H1 (cell line): Measurements from ENCODE around the gene SUSD5. TPM values are rescaled to one million over a fixed set of nuclear protein-coding genes. Genes with fewer than 3 reads are reported as not detected.

Experiments used
- CREB1 ChIP-seq: IDR thresholded peaks from 2 replicates; pipeline ENCODE4 v1.6.1; 2012; ENCODE audit warnings: inconsistent platforms
- FOSL1 ChIP-seq: IDR thresholded peaks from 2 replicates; pipeline ENCODE4 v1.6.1; 2011; ENCODE audit warnings: mild to moderate bottlenecking, low read depth, low read length, moderate library complexity; ENCODE audit not compliant: insufficient read depth
- POLR2AphosphoS5 ChIP-seq: IDR thresholded peaks from 2 replicates; pipeline ENCODE4 v1.6.1; 2011; ENCODE audit warnings: low read depth, low read length
- polyA plus RNA-seq, 7 experiments: library from polyadenylated mRNA; depleted of rRNA in 3 of 7; stranded (reverse) in 5 of 7; unstranded in 2 of 7; fragments of >200 nt in 5 of 7; fragments of 200-250 nt in 2 of 7; gene quantifications; 1 replicate in 5 of 7; 2 replicates in 1 of 7; 4 replicates in 1 of 7; pipeline versions ENCODE4 v1.2.1 to v1.2.3, GENCODE V29; 2011 to 2013; ENCODE audit warnings: missing spikeins in 2 of 7, mixed read lengths in 2 of 7
- total RNA-seq: library from RNA; stranded (reverse); fragmentation: NEBNext Ultra II Directional; extraction: Animal tissue kit (Norgen Biotek cat#: 25700); gene quantifications from 2 replicates; pipeline ENCODE4 v1.2.1, GENCODE V29; 2021
- TF ChIP-seq, protein P1 (sequence below): fragments of 300-600 bp; sonication (generic); IDR thresholded peaks from 2 replicates; pipeline ENCODE4 v1.7.1; 2012; ENCODE audit warnings: low read length, moderate library complexity, mild to moderate bottlenecking, inconsistent platforms; ENCODE audit not compliant: insufficient replicate concordance
- TF ChIP-seq, protein P2 (sequence below): IDR thresholded peaks from 2 replicates; pipeline ENCODE4 v1.6.1; 2011; ENCODE audit warnings: low read depth, mild to moderate bottlenecking, low read length; ENCODE audit not compliant: insufficient read depth

The SUSD5 gene
- total and polyA plus RNA-seq, 2 of the 8 experiments (the other 6 are each of a cell fraction or from before 2014, with no cell fraction given) = 0.92 to 3.3 TPM

- TF ChIP-seq, protein P1, sequence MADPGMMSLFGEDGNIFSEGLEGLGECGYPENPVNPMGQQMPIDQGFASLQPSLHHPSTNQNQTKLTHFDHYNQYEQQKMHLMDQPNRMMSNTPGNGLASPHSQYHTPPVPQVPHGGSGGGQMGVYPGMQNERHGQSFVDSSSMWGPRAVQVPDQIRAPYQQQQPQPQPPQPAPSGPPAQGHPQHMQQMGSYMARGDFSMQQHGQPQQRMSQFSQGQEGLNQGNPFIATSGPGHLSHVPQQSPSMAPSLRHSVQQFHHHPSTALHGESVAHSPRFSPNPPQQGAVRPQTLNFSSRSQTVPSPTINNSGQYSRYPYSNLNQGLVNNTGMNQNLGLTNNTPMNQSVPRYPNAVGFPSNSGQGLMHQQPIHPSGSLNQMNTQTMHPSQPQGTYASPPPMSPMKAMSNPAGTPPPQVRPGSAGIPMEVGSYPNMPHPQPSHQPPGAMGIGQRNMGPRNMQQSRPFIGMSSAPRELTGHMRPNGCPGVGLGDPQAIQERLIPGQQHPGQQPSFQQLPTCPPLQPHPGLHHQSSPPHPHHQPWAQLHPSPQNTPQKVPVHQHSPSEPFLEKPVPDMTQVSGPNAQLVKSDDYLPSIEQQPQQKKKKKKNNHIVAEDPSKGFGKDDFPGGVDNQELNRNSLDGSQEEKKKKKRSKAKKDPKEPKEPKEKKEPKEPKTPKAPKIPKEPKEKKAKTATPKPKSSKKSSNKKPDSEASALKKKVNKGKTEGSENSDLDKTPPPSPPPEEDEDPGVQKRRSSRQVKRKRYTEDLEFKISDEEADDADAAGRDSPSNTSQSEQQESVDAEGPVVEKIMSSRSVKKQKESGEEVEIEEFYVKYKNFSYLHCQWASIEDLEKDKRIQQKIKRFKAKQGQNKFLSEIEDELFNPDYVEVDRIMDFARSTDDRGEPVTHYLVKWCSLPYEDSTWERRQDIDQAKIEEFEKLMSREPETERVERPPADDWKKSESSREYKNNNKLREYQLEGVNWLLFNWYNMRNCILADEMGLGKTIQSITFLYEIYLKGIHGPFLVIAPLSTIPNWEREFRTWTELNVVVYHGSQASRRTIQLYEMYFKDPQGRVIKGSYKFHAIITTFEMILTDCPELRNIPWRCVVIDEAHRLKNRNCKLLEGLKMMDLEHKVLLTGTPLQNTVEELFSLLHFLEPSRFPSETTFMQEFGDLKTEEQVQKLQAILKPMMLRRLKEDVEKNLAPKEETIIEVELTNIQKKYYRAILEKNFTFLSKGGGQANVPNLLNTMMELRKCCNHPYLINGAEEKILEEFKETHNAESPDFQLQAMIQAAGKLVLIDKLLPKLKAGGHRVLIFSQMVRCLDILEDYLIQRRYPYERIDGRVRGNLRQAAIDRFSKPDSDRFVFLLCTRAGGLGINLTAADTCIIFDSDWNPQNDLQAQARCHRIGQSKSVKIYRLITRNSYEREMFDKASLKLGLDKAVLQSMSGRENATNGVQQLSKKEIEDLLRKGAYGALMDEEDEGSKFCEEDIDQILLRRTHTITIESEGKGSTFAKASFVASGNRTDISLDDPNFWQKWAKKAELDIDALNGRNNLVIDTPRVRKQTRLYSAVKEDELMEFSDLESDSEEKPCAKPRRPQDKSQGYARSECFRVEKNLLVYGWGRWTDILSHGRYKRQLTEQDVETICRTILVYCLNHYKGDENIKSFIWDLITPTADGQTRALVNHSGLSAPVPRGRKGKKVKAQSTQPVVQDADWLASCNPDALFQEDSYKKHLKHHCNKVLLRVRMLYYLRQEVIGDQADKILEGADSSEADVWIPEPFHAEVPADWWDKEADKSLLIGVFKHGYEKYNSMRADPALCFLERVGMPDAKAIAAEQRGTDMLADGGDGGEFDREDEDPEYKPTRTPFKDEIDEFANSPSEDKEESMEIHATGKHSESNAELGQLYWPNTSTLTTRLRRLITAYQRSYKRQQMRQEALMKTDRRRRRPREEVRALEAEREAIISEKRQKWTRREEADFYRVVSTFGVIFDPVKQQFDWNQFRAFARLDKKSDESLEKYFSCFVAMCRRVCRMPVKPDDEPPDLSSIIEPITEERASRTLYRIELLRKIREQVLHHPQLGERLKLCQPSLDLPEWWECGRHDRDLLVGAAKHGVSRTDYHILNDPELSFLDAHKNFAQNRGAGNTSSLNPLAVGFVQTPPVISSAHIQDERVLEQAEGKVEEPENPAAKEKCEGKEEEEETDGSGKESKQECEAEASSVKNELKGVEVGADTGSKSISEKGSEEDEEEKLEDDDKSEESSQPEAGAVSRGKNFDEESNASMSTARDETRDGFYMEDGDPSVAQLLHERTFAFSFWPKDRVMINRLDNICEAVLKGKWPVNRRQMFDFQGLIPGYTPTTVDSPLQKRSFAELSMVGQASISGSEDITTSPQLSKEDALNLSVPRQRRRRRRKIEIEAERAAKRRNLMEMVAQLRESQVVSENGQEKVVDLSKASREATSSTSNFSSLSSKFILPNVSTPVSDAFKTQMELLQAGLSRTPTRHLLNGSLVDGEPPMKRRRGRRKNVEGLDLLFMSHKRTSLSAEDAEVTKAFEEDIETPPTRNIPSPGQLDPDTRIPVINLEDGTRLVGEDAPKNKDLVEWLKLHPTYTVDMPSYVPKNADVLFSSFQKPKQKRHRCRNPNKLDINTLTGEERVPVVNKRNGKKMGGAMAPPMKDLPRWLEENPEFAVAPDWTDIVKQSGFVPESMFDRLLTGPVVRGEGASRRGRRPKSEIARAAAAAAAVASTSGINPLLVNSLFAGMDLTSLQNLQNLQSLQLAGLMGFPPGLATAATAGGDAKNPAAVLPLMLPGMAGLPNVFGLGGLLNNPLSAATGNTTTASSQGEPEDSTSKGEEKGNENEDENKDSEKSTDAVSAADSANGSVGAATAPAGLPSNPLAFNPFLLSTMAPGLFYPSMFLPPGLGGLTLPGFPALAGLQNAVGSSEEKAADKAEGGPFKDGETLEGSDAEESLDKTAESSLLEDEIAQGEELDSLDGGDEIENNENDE = no peak
- TF ChIP-seq FOSL1 (no peak), CREB1 (no peak), POLR2AphosphoS5 (no peak)
- TF ChIP-seq, protein P2, sequence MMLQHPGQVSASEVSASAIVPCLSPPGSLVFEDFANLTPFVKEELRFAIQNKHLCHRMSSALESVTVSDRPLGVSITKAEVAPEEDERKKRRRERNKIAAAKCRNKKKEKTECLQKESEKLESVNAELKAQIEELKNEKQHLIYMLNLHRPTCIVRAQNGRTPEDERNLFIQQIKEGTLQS = no peak
Measured at GRCh38 chr3:33137691-33138090, 80.9 kb downstream of the SUSD5 start (continued).
